HG03108 (cell line): Measurements from ENCODE around the gene GRIA1.

Source experiments
- ATAC-seq: cut with Tn5 transposase; IDR thresholded peaks from one replicate; pipeline ENCODE4 v1.9.1; 2021; ENCODE audit warnings: moderate library complexity; ENCODE audit not compliant: unreplicated experiment

Gene GRIA1

DNA sequence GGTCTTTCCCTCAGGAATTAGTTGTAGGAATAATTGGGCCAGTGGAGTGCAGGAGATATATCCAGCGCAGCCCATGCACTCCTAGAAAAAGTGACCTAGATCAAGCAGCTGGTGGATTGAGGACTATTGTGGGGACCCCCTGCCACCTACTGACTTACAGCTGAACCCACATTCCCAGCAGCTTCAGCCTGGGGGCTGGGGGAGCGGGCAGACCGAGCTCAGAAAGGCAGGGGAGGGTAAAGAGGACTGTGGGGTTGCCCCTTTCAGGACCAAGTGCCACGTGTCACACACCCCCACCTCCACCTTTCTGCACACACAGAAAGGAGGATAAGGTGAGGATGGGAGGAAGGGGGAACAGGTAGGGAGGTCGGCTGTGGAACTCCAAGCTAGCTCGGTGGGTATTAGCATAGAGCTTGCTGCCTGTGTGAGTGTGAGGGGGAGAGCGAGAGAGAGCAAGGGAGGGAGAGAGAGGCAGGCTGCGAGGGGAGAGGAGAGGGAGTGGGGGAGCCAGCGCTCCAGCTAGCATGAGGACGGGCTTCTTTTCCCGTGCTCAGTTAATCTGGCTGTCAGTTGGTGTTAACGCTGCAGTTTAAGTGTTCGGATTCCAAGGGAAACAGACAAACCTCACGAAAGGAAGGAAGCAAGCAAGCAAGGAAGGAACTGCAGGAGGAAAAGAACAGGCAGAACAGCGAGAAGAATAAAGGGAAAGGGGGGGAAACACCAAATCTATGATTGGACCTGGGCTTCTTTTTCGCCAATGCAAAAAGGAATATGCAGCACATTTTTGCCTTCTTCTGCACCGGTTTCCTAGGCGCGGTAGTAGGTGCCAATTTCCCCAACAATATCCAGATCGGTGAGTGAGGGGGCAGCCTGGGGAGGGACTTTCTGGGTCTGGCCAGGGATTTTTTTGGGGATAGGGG lies at the start of gene GRIA1:
Gene GRIA1 (plus strand): TSS at position 553 of the 920 bp plus-strand sequence.
- ATAC-seq, result no peak

DNA sequence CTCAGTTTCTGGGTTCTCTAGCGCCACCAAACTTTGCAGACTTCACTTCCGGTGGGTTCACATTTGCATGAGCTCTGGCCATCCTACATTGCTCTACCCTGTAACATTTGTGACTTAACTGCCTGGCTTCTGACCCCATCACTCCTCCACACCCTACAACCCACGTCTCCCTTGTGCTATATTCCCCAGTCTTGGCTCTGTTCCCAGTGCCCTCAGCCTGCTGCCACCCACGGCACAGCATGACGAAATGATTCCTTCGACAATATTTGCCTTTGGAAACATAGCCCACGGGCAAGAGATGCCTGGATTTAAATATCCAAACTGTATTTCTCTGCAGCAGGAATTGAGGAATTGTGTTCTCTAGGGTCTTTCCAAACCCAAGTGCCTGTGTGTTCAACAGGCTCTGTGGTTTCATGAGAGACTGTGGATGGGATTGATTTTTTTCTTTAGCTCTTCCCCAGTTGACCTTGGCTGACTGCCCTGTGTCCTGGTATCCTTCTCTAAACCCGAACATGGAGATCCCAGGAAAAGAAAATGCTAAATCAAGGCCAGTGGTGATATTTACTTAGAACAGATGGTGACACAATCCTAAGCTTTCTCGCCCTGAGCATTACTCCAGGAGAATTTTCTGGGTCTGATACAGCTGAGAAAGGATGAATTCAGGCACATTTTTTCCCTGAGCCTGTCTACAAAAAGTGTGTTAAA lies 44.4 kb upstream of the GRIA1 start:
- ATAC-seq, result no peak

DNA sequence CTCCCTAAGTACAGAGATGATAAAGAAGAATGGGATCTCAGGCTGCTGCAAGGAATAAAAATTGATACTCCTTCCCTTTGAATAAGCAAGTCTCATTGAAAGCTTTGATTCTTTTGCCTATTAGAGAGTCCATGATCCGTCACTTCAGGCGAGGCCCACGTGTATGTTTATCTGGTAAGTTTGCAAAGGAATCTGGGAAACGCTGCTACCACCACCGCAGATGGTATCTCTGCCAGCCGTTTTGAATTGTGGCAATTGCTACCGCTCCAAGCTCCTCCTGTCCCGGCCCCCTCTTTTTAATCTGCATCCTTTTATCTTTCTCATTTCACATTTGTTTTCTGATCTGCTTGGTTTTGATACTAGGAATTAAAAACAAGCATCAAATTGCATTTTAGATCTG lies 42.9 kb upstream of the GRIA1 start:
- ATAC-seq, result no peak

DNA sequence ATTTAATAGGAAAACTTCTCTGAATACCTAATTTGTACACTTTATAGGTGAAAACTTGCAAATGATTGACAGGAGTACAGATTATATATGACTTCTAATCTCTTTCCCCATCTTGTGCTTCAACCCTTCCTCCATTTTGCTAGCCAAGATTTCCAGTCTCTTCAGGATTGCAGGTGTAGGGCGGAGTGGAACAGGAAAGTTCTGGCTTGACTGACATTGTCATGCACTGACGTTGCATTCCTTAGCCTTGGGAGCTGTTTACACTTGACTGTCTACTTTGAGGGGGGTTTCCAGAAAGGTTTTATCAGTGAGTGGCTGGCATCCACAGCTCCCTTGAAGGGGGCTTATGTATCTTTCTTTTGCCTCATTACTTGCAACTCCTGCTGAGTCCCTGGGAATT lies 34.1 kb upstream of the GRIA1 start:
- no peak for ATAC-seq

DNA sequence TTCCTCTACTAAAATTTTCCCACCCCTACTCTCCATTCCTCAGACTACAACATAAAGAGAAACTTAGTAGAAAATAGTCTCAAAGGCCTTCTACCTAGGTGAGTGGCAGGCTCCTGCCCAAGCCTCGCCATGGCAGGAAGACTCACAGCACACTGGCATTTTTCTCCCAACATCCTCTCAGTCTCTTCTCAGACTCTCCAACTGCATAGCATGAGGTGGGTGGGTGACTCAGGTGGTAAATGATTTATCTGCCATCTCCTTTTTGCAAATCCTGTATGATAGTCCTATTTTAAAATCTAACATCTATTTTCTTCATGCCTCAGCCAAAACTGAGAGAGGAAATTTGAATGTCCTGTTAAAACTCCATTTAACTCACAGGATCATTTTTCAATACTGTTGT lies 33.5 kb upstream of the GRIA1 start:
- ATAC-seq, result no peak

DNA sequence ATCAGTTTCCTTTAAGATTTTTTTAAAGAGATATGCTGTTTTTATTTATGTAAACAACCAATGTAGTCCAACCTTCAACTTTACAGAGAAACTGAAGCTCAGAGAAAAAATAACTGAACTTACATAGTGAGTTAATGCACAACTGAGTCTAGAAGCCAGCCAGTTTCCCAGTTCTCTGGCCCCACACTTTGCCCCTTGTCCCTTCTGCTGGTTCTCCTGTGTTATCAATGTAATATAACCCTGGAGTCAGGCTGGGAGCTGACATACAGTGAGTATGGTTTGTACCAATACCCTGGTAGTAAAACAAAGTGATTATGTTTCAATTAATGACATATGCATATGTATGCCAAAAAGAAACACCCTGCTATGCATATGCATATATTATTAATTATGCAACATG lies 32.2 kb upstream of the GRIA1 start:
- no peak for ATAC-seq

DNA sequence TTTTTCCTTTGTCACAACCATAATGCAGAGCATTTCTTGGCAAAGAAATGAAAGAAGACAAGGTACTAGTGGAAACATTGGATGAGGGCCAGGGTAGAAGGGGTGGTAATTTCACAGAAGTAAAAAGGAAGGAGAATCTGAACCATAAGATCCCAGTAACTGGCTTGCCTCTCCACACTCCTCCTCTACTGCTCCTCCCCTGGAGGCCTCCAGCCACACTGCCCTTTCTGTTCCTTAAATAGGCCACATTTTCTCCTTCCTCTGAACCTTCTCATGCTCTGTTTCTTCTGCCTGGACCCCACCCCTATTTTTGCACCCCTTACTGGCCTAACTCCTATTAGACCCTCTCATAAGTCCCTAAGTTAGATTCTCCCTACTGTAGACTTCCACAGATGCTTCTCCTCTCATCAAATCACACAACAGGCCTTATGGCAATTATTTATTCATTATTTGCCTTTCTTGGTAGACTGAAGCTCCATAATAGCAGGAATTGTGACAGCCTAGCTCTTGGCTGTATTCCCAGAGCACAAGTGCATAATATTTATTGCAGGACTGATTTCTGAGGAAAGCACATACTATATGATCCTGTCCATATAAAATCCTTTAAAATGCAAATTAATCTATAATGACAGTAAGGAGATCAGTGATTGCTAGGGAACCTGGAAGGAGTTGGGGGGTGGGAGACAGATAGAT lies 31.3 kb upstream of the GRIA1 start:
- ATAC-seq, result no peak

DNA sequence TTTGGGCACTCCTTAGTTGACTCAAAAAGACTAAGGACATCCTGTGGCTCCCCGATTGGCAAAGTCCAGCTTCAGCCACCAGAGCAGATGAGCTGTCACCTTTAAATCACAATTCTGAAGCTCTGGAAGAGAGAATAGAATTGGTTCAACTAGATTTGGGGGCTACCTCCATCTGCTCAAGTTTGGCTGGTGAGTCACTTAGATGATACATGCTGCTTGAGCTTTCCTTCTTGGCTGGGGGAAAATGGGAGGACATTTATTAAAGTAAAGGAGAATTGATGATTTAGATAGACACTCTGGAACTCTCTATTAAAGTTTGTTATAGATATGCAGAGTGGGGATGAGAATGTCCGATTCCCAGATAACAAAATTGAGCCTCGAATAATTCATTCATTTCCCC lies 30.0 kb upstream of the GRIA1 start:
- no peak for ATAC-seq

DNA sequence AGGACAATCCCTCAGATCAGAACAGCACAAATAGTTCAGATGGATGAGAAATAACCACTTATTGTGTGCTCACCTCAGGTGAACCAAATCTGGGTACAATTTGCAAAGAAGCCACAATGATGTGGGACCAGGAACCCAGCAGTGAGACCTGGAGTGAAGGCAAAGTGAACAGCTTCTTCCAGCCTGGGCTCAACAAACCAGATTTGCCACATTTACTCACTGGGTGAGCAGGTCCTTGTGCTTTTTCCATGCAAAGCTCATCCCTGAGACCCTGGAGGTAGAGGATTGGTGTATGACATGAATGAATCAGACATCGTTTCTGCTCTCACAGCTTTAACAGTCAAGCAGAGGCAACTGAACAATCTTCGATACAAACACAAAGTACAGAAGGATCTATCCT lies 29.1 kb upstream of the GRIA1 start:
- ATAC-seq, result no peak

DNA sequence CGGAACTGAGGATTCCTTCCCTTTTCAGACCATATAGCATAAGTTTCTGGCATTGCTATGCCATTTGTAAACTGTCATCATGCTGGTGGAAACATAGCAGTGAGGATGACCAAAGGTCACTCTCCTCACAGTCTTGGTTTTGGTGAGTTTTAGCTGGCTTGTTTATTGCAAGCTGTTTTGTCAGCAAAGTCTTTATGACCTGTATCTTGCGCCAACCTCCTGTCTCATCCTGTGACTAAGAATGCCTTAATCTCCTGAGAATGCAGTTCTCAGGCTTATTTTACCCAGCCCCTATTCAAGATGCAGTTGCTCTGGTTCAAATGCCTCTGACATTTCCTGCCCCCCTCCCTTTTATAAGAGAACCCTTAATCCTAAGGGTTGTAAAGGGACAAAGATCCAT lies 26.7 kb upstream of the GRIA1 start:
- ATAC-seq, result no peak

DNA sequence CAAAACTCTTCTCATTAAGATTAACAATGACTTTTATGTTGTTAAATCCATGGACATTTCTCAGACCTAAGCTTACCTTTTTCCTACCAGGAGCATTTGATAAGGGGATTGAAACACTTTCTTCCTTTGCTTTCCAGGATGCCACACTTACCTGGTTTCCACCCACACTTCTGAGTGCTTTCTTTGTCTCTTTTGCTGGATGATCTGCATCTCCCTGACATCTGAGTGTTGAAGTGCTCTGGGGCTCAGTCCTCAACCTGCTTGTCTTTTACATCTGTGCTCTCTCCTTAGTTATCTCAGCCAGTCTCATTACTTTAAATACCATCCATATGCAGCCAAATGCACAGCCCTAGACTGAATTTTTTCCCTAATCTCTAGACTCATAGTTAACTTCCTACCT lies 22.9 kb upstream of the GRIA1 start:
- ATAC-seq, result no peak

DNA sequence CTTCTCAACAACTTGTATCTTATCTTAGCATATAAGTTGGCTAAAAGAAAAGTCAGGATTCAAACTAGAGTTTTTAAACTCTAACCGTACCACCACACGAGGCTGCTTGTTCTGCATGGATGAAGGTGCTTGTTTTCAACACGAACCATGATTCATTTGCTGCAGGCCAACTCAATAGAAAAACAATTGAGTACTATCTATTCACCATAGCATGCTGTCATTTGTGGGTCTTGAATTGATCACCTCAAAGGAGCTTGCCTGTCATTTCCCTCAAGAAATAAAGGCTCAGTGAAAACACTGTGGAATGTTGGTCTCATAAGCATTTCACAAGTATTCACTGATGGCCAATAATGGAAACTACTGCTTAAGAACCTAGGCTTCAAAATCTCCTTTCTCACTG lies 21.0 kb upstream of the GRIA1 start:
- no peak for ATAC-seq

DNA sequence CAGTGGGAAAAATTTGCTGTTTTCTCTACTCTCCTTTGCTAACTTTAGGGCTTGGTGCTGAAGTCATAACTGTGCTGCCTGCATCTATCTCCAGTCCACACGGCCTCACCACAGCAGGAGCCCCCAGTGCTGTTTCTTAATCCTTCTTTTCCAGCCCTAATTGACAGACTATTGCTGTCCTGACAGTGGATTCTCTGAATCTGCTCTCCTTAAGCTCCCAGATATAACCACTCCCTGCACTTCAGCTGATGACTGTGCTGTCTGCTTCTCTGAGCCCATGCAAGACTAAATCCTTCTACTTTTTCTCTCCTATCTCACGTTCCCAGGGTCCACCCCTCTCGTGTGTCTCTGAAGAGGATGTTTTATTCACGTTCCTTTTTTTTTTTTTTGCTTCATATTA lies 19.7 kb upstream of the GRIA1 start:
- no peak for ATAC-seq

DNA sequence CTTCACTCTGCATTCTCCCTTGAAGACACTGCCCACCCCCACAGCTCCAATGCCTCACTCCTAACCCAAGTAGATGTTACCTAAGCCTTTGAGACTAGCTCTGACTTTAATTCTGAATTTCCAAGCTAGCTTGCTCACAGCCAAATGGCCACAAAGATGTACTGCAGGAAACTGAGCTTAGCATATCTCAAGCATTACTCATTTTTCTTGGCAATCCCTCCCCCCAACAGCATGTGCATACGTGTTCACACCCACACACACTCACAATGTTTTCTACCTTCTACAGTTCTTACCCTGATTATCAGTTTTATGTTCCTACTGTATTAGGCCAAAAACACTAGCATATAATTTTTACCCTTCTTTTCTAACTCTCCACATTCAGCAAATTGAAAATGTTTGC lies 13.7 kb upstream of the GRIA1 start:
- ATAC-seq, result no peak

DNA sequence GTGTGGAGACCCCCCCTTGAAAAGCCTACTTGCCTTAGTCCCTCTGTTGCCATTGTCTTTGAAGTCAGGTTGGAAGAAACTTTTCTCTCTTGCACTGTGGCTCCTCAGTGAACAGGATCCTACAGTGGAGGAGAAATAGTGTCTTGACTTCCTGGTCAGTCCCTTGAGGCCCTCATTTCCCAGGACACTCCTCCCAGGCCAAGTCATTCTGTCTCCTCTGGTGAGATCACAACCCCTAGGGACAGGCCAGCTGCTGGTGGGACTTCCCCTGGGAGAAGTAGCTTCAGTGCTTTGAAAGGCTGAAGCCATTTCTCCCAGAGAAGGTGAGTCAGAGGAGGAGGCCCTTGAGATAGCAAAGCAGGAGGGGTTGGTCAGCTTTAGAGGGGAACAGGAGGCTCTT lies 10.1 kb upstream of the GRIA1 start:
- ATAC-seq, result peak; percentile 96

DNA sequence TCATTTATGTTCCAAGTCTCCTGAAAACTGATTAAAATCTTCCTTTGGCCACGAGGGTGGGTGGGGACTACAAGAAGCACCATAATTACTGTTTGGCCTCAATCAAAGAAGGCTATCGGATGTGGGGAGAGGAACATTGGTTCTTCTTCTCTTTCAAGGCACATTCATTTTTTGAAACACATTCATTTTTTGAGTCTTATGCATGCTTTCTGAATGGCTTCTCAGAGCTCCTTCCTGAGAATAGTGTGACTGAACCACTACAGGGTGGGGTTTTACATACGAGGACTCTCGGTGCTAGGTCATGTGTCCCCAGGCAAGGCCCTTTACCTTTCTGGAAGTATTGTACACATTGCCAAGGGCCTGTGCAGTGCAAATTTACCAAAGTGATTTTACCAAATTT lies 7.0 kb upstream of the GRIA1 start:
- ATAC-seq, result no peak

DNA sequence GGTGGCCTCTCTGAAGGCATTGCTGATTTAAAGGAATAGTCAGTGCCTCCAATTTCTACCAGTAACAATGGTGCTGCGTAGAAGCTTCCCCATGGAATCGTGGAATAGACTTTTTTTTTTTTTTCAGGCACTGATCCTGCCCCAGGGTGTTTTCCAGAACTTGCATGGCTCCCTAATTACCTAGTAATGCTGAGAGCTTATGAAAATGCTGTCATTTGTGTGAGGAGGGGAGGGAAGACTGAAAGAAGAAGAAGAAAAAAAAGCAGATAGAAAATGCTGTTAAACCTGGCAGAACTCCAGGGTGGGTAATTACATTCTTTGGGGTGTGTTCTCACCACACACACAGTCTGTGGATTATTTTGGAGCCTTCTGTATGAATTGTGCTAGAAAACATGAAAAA lies 4.8 kb upstream of the GRIA1 start:
- ATAC-seq, result no peak

DNA sequence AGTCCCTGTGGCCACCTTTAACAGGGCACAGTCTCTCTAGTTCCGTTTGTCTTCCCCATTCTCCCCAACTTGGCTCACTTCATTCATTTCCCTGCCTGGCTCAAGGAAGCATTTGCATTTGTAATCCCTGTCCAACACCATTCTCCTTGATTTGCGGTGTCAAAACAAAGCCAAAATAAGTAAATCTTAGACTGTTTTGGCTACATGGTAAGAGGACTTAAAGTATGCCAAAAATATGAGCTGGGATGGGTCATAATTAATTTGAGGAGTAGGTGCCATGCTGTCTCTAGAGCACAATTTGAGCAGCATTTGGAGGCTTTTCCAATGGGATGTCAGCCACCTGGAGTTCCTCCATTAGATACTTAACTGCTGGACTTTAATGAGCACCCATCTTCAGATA lies 3.7 kb upstream of the GRIA1 start:
- no peak for ATAC-seq

DNA sequence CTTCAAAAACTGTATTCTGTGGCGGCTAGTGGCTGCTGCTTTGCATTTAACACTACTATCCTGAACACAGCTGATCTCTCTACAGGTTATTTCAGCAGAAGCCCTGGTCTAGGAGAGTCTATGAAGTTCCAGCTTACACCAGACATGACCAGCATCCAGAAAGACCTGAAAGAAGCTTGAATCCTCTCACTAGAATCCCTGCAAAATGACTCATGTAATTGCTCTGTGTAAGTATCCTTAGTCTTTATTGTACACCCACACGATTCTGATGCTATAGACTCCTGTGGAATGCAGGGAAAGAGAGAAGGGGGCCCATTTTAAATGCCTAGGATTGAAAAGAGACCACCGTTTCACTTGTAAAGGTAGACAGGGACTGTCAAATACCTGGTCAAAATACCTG lies 859 bp upstream of the GRIA1 start:
- ATAC-seq, result no peak

DNA sequence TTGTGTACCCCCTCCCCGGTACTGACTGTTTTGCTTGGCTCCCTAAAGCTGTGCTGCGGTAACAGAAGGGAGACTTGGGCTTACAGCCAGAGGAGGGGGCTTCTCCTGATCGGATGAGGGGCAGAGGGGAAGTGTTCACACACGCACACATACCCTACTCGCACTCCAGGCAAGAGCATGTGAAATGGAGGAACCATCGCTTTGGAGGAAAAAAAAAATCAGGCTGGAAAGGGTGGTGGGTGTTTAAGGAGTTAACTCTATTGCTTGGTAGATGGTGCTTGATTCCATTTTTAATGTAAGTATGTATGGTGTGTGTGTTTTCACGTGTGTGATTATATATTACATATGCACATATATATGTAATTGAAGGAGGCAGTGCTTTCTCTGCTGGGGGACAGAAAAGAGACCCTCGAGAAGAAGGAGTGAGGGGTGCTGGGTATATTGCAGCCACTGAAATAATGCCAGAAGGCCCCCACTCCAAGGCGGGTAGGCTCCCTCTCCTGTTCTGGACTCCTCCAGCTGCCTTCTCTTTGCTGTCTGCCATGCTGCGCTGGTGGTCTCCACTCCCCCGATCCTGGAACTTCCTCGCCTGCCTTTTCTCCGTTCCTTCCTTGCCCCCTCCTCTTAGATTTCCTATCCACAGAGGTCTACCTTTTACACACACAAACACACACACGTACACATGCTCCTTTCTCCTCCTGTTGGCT lies 721 bp downstream of the GRIA1 start:
- ATAC-seq, result no peak

DNA sequence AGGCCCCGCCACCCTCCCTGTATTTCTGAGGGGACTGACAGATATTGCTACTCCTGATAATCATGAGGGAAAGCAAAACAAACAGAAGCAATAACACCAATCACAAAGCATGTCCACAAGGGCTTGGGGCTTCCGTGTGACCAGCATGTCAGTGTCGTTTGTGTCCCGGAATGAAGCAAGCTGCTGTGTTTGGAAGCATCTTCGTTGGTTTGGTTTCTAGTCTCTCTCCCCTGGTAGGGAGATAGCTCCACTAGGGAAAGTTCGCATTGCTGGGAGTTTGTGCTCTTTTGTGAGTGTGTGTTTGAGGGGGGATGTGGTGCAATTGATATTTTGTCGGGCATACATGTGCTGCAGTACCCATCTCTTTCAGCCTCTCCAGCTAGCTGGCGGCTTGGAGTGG lies 1.4 kb downstream of the GRIA1 start:
- ATAC-seq, result no peak
